CD4-positive, alpha-beta T cell treated with Interleukin-6 at 100 ng/mL for 8 hours (primary cell): ENCODE results near the gene HJV.

Source experiments
- DNase-seq: peaks from one replicate; pipeline ENCODE4 v3.0.0-alpha.2; 2020; ENCODE audit warnings: mixed read lengths, low spot score

Gene HJV

GRCh38 chr1:145993618-145994390 is 27.7 kb downstream of the HJV start:
- no peak for DNase-seq

GRCh38 chr1:145992958-145993617 is 28.4 kb downstream of the HJV start:
- DNase-seq, result no peak

GRCh38 chr1:145992502-145992936 is 29.0 kb downstream of the HJV start:
- no peak for DNase-seq

GRCh38 chr1:145991735-145992412 is 29.7 kb downstream of the HJV start:
- DNase-seq, result peak; percentile 14

DNA sequence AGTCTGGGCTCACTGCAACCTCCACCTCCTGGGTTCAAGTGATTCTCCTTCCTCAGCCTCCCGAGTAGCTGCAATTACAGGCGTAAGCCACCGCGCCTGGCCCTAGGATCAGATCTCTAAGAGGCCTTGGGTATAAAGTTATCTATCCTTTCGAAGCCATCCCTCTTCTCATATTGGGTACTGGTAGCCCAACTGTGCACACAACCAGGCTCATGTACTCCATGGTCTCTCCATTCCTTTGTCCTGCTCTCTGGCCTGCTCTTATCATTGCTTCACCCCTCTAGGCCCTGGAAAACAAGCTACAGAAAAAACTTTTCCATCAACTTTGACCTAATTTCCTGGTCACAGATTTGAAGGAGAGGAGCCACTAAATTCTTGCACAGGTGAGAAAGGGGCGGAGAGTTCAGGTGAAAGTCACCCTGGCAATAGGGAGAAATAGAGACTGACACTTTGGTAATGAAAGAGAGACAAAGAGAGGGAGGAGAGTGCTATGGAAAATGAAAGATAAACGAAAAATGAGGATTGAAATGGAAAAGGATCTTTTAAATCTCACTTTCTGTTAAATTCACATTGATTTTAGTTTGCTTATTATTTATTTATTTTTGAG is 31.2 kb downstream of the HJV start:
- no peak for DNase-seq

GRCh38 chr1:145988773-145989172 is 32.8 kb downstream of the HJV start:
- DNase-seq, result peak; percentile 26

GRCh38 chr1:145987926-145988325 is 33.6 kb downstream of the HJV start:
- DNase-seq, result no peak

DNA sequence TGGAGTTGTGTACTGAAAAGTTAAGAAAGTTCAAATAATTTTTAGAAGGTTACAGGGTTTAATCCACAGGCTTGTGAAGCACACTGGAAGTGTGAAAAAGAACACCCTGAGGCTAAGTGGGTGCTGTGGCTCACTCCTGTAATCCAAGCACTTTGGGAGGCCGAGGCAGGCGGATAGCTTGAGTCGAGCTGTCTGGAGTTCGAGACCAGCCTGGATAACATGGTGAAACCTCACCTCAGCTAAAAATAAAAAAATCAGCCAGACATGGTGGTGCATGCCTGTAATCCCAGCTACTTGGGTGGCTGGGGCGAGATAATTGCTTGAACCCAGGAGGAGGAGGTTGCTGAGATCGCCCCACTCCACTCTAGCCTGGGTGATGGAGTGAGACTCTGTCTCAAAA is 35.0 kb downstream of the HJV start:
- DNase-seq, result no peak

GRCh38 chr1:145985502-145986439 is 35.8 kb downstream of the HJV start:
- no peak for DNase-seq

DNA sequence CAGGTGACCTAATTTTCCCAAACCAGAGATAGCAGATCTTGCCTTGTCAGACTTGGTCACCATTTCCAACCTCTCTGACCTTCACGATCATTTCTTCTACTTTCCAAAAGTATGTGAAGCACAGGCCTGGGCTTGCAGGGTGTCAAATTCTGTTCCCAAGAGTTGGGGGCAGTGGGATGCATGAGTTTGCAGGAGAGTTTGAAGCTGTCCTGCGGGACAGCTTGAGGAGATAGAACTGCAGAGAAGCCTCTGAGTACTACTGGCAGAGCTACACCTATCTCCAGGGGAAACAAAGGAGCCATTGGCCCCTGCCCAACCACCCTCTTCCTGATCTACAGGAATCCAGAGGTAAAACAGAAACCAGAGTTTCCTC is 36.4 kb downstream of the HJV start:
- DNase-seq, result no peak

- peak; percentile 51 for DNase-seq
These were observed 37.3 kb downstream of the HJV start for GRCh38 chr1:145983960-145984830.

- DNase-seq, result no peak
These were observed 38.3 kb downstream of the HJV start for GRCh38 chr1:145983206-145983675.

GRCh38 chr1:145982010-145982723 is 39.4 kb downstream of the HJV start:
- DNase-seq, result no peak

- DNase-seq, result no peak
These were observed 41.0 kb downstream of the HJV start for GRCh38 chr1:145980457-145980994.

GRCh38 chr1:145979746-145980456 is 41.6 kb downstream of the HJV start:
- peak; percentile 64 for DNase-seq

- peak; percentile 87 for DNase-seq
These were observed 42.4 kb downstream of the HJV start for GRCh38 chr1:145978854-145979745.

- no peak for DNase-seq
These were observed 43.1 kb downstream of the HJV start for GRCh38 chr1:145978471-145978853.
